K562 (cell line): ENCODE measurements around the gene MRPS18B. TPM values are rescaled to one million over a fixed set of nuclear protein-coding genes. Genes with fewer than 3 reads are reported as not detected.

Source experiments
- DEAF1 ChIP-seq: fragments of 450-650 bp; formaldehyde crosslinking; IDR thresholded peaks from 2 replicates; pipeline ENCODE4 v1.4.0; 2020; ENCODE audit warnings: mild to moderate bottlenecking, moderate library complexity
- KLF10 ChIP-seq: fragments of 250-450 bp; sonication (Bioruptor Pico); IDR thresholded peaks from 2 replicates; pipeline ENCODE4 v1.6.1; 2021; ENCODE audit warnings: matching md5 sums
- L3MBTL2 ChIP-seq: fragments of 450-650 bp; IDR thresholded peaks from 2 replicates; pipeline ENCODE4 v1.6.1; 2016; ENCODE audit warnings: mild to moderate bottlenecking, moderate library complexity
- MAFK ChIP-seq: IDR thresholded peaks from 2 replicates; pipeline ENCODE4 v1.6.1; 2011; ENCODE audit warnings: low read length, improper control_type of control experiment
- MLLT1 ChIP-seq, 2 experiments: fragments of 450-650 bp; IDR thresholded peaks; 2 replicates each; pipeline ENCODE4 v1.6.1; 2016
- PRMT5 ChIP-seq: sonication (generic); formaldehyde crosslinking; IDR thresholded peaks from 2 replicates; pipeline ENCODE4 v1.5.0; 2020; ENCODE audit warnings: missing genetic modification reagents
- TCF7L2 ChIP-seq: fragments of 150-350 bp; IDR thresholded peaks from 2 replicates; pipeline ENCODE4 v1.6.1; 2016; ENCODE audit warnings: low read depth, mild to moderate bottlenecking, low read length, moderate library complexity
- THRB ChIP-seq: fragments of 450-650 bp; formaldehyde crosslinking; conservative IDR thresholded peaks from 2 replicates; pipeline ENCODE4 v1.4.0; 2022; ENCODE audit warnings: mild to moderate bottlenecking, missing genetic modification characterization
- U2AF1 ChIP-seq: fragments of 200-400 bp; formaldehyde crosslinking; optimal IDR thresholded peaks from 2 replicates; pipeline ENCODE3; 2017; ENCODE audit warnings: mild to moderate bottlenecking, low read depth, low read length, moderate library complexity
- UBTF ChIP-seq, 2 experiments: IDR thresholded peaks; 2 replicates each; pipeline ENCODE4 v1.6.1; 2012; ENCODE audit warnings: improper control_type of control experiment in 2 of 2, low read depth in 2 of 2, low read length in 2 of 2, borderline replicate concordance in 1 of 2
- ZNF146 ChIP-seq: IDR thresholded peaks from one replicate; pipeline ENCODE4 v1.6.1; 2018; ENCODE audit warnings: missing compliant biosample characterization; ENCODE audit not compliant: unreplicated experiment
- ZNF583 ChIP-seq: fragments of 250-450 bp; sonication (Bioruptor Pico); IDR thresholded peaks from 2 replicates; pipeline ENCODE4 v1.4.0; 2020
- polyA plus RNA-seq, 8 experiments: library from polyadenylated mRNA; depleted of rRNA in 4 of 8; stranded (reverse) in 5 of 8; unstranded in 3 of 8; fragments of >200 nt; fragmentation: Nextera tagmentation in 2 of 8; fragmentation: Illumina TruSeq in 1 of 8; extraction: Ambion mirVana in 2 of 8; extraction: Trizol in 1 of 8; gene quantifications; 2 replicates each; pipeline versions ENCODE4 v1.2.1 to v1.2.3, GENCODE V29; 2011 to 2014; ENCODE audit warnings: inconsistent platforms in 1 of 8, missing spikeins in 1 of 8
- total RNA-seq, 7 experiments: library from RNA; depleted of rRNA in 6 of 7; stranded (reverse); fragments of >200 nt in 6 of 7; fragmentation: Illumina TruSeq in 2 of 7; extraction: Trizol in 2 of 7; gene quantifications; 2 replicates each; pipeline versions ENCODE4 v1.2.1 to v1.2.3, GENCODE V29; 2011 to 2021; ENCODE audit warnings: low replicate concordance in 1 of 7
- TF ChIP-seq, protein P1 (sequence below): conservative IDR thresholded peaks from 2 replicates; pipeline ENCODE4 v1.6.1; 2011; ENCODE audit warnings: low read depth, mild to moderate bottlenecking, low read length; ENCODE audit not compliant: control insufficient read depth
- TF ChIP-seq, protein P2 (sequence below): fragments of 250-450 bp; sonication (Bioruptor Pico); IDR thresholded peaks from 2 replicates; pipeline ENCODE4 v1.4.0; 2020
- TF ChIP-seq, protein P3 (sequence below): fragments of 450-650 bp; IDR thresholded peaks from 2 replicates; pipeline ENCODE4 v1.6.1; 2016; ENCODE audit warnings: mild to moderate bottlenecking

Gene MRPS18B
- total and polyA plus RNA-seq, 9 of the 15 experiments (the other 6 are each of a cell fraction or from before 2014, with no cell fraction given): 132 to 383 (median 178) TPM

- TF ChIP-seq, protein P1, sequence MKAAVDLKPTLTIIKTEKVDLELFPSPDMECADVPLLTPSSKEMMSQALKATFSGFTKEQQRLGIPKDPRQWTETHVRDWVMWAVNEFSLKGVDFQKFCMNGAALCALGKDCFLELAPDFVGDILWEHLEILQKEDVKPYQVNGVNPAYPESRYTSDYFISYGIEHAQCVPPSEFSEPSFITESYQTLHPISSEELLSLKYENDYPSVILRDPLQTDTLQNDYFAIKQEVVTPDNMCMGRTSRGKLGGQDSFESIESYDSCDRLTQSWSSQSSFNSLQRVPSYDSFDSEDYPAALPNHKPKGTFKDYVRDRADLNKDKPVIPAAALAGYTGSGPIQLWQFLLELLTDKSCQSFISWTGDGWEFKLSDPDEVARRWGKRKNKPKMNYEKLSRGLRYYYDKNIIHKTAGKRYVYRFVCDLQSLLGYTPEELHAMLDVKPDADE: no peak
- TF ChIP-seq PRMT5 (no peak), MAFK (no peak), TCF7L2 (no peak), ZNF146 (CRISPR knock-in tag) (no peak), MLLT1 (IDR thresholded peaks at IDR 0.05) (peak; percentile 85), U2AF1 (peak; percentile 61), KLF10 (CRISPR knock-in tag) (0 out of 2 replicates have a peak, but pooled peaks have one; percentile 58), L3MBTL2 (no peak), THRB (CRISPR knock-in tag) (peak; percentile 99), ZNF583 (no peak), UBTF (IDR thresholded peaks at IDR 0.05; ENCODE audit: borderline replicate concordance in 1 of 2, low read depth in 2 of 2, low read length in 2 of 2) (no peak), DEAF1 (CRISPR knock-in tag) (peak; percentile 43; the same call in 1 of the 2 replicates)
- TF ChIP-seq, protein P2, sequence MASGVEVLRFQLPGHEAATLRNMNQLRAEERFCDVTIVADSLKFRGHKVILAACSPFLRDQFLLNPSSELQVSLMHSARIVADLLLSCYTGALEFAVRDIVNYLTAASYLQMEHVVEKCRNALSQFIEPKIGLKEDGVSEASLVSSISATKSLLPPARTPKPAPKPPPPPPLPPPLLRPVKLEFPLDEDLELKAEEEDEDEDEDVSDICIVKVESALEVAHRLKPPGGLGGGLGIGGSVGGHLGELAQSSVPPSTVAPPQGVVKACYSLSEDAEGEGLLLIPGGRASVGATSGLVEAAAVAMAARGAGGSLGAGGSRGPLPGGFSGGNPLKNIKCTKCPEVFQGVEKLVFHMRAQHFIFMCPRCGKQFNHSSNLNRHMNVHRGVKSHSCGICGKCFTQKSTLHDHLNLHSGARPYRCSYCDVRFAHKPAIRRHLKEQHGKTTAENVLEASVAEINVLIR (CRISPR knock-in tag): no peak
- TF ChIP-seq, protein P3, sequence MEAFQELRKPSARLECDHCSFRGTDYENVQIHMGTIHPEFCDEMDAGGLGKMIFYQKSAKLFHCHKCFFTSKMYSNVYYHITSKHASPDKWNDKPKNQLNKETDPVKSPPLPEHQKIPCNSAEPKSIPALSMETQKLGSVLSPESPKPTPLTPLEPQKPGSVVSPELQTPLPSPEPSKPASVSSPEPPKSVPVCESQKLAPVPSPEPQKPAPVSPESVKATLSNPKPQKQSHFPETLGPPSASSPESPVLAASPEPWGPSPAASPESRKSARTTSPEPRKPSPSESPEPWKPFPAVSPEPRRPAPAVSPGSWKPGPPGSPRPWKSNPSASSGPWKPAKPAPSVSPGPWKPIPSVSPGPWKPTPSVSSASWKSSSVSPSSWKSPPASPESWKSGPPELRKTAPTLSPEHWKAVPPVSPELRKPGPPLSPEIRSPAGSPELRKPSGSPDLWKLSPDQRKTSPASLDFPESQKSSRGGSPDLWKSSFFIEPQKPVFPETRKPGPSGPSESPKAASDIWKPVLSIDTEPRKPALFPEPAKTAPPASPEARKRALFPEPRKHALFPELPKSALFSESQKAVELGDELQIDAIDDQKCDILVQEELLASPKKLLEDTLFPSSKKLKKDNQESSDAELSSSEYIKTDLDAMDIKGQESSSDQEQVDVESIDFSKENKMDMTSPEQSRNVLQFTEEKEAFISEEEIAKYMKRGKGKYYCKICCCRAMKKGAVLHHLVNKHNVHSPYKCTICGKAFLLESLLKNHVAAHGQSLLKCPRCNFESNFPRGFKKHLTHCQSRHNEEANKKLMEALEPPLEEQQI: peak; percentile 58; the same call in 1 of the 2 replicates
These were observed 2.3 kb upstream of the MRPS18B start (continued) for GRCh38 chr6:30615219-30615957.
